PFSK-1 (cell line): Measurements from ENCODE around the gene CYSRT1.

Source experiments
- POLR2AphosphoS5 ChIP-seq: IDR thresholded peaks from 2 replicates; pipeline ENCODE4 v1.6.1; 2012; ENCODE audit warnings: low read depth, mild to moderate bottlenecking, control low read depth, low read length, moderate library complexity
- SIN3A ChIP-seq: IDR thresholded peaks from 2 replicates; pipeline ENCODE4 v1.6.1; 2012; ENCODE audit warnings: mild to moderate bottlenecking, low read length, moderate library complexity, borderline replicate concordance; ENCODE audit not compliant: insufficient read depth
- TAF1 ChIP-seq: IDR thresholded peaks from 2 replicates; pipeline ENCODE4 v1.6.1; 2012; ENCODE audit warnings: low read length, control low read depth, borderline replicate concordance; ENCODE audit not compliant: insufficient read depth
- TF ChIP-seq, protein P1 (sequence below), 2 experiments: IDR thresholded peaks; 2 replicates each; pipeline versions ENCODE4 v1.6.1 to v1.8.0; 2011 to 2012; ENCODE audit warnings: low read depth in 2 of 2, low read length in 2 of 2, control low read depth in 1 of 2, inconsistent platforms in 1 of 2, mild to moderate bottlenecking in 1 of 2, moderate library complexity in 1 of 2; ENCODE audit not compliant: insufficient read depth in 1 of 2

DNA sequence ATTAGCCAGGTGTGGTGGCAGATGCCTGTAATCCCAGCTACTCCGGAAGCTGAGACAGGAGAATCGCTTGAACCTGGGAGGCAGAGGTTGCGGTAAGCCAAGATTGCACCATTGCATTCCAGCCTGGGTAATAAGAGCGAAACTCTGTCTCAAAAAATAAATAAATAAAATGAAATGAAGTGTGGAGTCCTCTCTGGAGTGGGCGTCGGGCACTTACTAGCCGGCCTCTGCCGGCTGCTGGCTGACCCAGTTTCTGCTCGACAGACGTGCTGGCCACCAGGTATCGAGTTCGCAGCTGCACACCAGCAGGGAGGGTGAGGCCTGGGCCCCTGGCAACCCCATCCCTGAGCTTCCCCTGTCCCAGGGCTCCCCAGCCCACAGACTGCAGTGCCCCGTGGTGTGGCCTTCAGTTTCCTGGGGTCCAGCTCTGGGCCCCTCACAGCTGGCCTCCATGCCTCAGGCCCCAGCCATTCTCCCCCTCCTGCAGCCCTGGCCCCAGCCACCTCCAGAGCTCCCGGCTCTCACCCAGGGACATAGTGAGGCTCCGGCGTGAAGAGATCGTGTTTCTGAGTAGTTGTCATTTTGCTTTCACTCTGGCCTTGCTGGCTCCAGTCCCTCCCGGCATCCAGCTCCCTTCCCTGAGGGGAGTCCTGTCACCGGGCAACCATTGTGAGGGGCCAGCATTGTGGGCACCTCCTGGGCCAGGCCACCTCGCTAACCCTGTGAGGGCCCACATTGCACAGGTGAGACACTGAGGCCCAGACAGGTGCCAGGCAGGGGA, 22.4 kb downstream of the CYSRT1 start:
- TF ChIP-seq TAF1 (no peak), POLR2AphosphoS5 (no peak), SIN3A (no peak)
- TF ChIP-seq, protein P1, sequence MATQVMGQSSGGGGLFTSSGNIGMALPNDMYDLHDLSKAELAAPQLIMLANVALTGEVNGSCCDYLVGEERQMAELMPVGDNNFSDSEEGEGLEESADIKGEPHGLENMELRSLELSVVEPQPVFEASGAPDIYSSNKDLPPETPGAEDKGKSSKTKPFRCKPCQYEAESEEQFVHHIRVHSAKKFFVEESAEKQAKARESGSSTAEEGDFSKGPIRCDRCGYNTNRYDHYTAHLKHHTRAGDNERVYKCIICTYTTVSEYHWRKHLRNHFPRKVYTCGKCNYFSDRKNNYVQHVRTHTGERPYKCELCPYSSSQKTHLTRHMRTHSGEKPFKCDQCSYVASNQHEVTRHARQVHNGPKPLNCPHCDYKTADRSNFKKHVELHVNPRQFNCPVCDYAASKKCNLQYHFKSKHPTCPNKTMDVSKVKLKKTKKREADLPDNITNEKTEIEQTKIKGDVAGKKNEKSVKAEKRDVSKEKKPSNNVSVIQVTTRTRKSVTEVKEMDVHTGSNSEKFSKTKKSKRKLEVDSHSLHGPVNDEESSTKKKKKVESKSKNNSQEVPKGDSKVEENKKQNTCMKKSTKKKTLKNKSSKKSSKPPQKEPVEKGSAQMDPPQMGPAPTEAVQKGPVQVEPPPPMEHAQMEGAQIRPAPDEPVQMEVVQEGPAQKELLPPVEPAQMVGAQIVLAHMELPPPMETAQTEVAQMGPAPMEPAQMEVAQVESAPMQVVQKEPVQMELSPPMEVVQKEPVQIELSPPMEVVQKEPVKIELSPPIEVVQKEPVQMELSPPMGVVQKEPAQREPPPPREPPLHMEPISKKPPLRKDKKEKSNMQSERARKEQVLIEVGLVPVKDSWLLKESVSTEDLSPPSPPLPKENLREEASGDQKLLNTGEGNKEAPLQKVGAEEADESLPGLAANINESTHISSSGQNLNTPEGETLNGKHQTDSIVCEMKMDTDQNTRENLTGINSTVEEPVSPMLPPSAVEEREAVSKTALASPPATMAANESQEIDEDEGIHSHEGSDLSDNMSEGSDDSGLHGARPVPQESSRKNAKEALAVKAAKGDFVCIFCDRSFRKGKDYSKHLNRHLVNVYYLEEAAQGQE (IDR thresholded peaks at IDR 0.05; ENCODE audit: insufficient read depth in 1 of 2, low read depth in 2 of 2, low read length in 2 of 2), result no peak
